ENCODE measurements around the gene PCYT2. TPM values are rescaled to one million over a fixed set of nuclear protein-coding genes. Genes with fewer than 3 reads are reported as not detected.
A peak's percentile ranks its signal among the peaks of the same experiment; 100 is the strongest.

The PCYT2 gene
- total and polyA plus RNA-seq, 2 donors (not counting 1 experiment from before 2014, with no cell fraction given): 33.4 to 34.9 TPM

DNA sequence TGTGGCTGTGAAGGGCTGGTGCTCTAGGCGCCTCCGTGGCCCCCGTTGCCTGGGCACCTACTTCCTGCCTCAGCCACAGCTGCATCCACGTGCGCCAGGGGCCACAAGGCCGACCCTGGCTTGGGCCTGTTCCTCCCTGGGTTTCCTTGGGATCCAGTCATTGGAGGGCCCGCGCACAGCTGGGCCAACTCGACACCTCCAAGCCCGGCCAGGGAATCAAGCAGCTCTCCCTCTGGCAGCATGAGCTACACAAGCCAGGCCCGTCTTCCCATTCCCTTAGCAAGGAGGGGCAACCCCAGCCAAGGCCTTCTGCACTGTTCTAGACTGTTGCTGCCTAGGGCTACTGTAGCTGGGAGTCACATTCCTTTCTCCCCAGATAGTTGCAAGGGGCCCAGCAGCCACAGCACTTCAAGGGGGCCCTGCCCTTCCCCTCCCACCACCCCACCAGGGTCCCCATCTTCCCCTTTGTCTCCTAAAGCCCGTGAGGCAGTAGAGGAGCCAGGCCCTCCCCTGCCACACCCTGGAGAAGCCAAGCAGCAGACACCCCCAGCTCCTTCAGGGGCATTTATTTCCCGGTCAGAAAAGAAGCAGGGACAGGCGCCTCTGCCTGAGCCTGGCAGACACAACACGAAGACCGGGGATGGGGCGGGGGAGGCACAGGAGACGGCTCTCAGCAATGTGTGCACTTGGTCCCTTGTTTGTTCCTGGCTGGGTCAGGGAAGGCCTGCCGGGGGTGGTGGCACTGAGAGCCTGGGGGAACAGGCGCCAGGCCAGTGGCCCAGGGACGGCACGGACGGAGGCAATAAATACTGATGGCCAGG, 43.8 kb downstream of the PCYT2 start:
- POLR2A ChIA-PET: no interaction called here
- Histone ChIP-seq H3K9ac (ENCODE audit: low read length) (no peak overlapping the region), H4K20me1 (ENCODE audit: control insufficient read depth, insufficient read depth, low read length, poor library complexity, severe bottlenecking) (peaks cover 66% of the 10 kb centered on the region), H3K27me3 (replicated peaks in 1 of 4; ENCODE audit: control extremely low read depth in 1 of 4, control insufficient read depth in 3 of 4, insufficient read depth in 4 of 4, low read length in 3 of 4) (no peaks in the 10 kb centered on the region), H3K4me1 (ENCODE audit: control insufficient read depth in 2 of 2, insufficient read depth in 2 of 2, low read length in 2 of 2) (peaks cover 15 to 29% of the 10 kb centered on the region in 2 donors), H3K27ac (ENCODE audit: low read length in 2 of 2) (no peak overlapping the region), H3K36me3 (replicated peaks in 1 of 2; ENCODE audit: control extremely low read depth in 1 of 2, control insufficient read depth in 1 of 2, extremely low read depth in 1 of 2, insufficient read depth in 2 of 2, low read length in 1 of 2) (peaks cover 1 to 27% of the 10 kb centered on the region in 2 experiments), H3K79me2 (ENCODE audit: control insufficient read depth, insufficient read depth, low read length) (peaks cover 63% of the 10 kb centered on the region), H2AFZ (ENCODE audit: insufficient read depth, low read depth, low read length, poor library complexity, severe bottlenecking) (no peak overlapping the region), H3K4me2 (replicated peaks; ENCODE audit: low read depth, low read length, poor library complexity, severe bottlenecking) (peak overlapping the region; percentile 5), H3K4me3 (ENCODE audit: control extremely low read depth in 1 of 5, extremely low read depth in 1 of 5, insufficient read depth in 1 of 5, low read depth in 2 of 5, low read length in 4 of 5) (no peak overlapping the region), H3K9me3 (ENCODE audit: control extremely low read depth in 1 of 3, control insufficient read depth in 2 of 3, insufficient read depth in 1 of 3, low read length in 2 of 3) (no peaks in the 10 kb centered on the region)
- H3K9me3 Mint-ChIP-seq (ENCODE audit: insufficient read depth): no peaks in the 10 kb centered on the region
- ATAC-seq (ENCODE audit: low read depth): no peak
- H3K27me3 Mint-ChIP-seq: no peaks in the 10 kb centered on the region
- no peak for TF ChIP-seq EZH2 (IDR thresholded peaks at IDR 0.05; ENCODE audit: borderline replicate concordance, insufficient read depth, low read depth, low read length, poor library complexity, severe bottlenecking)
- TF ChIP-seq, protein P1, sequence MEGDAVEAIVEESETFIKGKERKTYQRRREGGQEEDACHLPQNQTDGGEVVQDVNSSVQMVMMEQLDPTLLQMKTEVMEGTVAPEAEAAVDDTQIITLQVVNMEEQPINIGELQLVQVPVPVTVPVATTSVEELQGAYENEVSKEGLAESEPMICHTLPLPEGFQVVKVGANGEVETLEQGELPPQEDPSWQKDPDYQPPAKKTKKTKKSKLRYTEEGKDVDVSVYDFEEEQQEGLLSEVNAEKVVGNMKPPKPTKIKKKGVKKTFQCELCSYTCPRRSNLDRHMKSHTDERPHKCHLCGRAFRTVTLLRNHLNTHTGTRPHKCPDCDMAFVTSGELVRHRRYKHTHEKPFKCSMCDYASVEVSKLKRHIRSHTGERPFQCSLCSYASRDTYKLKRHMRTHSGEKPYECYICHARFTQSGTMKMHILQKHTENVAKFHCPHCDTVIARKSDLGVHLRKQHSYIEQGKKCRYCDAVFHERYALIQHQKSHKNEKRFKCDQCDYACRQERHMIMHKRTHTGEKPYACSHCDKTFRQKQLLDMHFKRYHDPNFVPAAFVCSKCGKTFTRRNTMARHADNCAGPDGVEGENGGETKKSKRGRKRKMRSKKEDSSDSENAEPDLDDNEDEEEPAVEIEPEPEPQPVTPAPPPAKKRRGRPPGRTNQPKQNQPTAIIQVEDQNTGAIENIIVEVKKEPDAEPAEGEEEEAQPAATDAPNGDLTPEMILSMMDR (IDR thresholded peaks at IDR 0.05): no peak
- intact Hi-C loops (cut with micrococcal nuclease): loop anchor here (10.0 kb wide), 1 partner anchor 427 kb away; no protein-coding TSS in a partner anchor
- DNase-seq: peak; percentile 51
- H3K27ac Mint-ChIP-seq: peak overlapping the region; percentile 65
- H3K4me3 Mint-ChIP-seq: no peak overlapping the region
- WGBS (ENCODE audit: insufficient coverage): 53% methylated on average over 23 of the region's 23 CpGs
- H3K4me1 Mint-ChIP-seq: peaks cover 34% of the 10 kb centered on the region
- CTCF ChIA-PET: interaction anchor here (1.2 kb wide), 1 partner anchor 154 kb away, joined by 4 read pairs; no protein-coding TSS in a partner anchor
